HG03175 (cell line): Measurements from ENCODE around the gene METTL9.

Experiments
- ATAC-seq: cut with Tn5 transposase; IDR thresholded peaks from one replicate; pipeline ENCODE4 v1.9.1; 2021; ENCODE audit warnings: mild to moderate bottlenecking, moderate library complexity; ENCODE audit not compliant: unreplicated experiment

The METTL9 gene

DNA sequence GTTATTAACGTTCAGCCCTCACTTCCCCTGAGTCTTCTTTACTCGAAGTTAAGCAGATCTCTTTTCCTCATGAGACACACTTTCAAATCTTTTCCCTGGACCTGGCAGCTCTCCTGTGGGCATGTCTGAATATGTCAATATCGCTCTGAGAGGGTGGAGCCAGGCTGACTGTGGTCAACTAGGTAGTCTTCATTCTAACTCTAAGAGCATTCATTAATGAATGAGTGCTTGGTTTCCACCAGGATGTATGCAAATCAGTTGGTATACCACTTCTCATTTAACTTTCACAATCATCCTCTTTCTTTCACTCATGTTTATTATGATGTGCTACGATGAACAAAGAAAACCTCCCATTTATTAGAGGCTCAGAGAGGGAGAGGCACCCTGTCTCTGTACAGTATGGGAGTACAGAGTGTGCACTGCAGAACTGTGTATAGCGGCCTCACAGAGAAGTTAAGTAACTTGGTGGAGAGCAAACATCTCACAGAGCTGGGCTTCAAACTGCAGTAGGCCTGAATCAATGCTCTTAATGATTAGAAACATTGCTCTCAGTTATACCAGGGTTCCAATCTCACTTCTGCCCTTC lies 104.3 kb downstream of the METTL9 start:
- ATAC-seq, result peak; percentile 82

DNA sequence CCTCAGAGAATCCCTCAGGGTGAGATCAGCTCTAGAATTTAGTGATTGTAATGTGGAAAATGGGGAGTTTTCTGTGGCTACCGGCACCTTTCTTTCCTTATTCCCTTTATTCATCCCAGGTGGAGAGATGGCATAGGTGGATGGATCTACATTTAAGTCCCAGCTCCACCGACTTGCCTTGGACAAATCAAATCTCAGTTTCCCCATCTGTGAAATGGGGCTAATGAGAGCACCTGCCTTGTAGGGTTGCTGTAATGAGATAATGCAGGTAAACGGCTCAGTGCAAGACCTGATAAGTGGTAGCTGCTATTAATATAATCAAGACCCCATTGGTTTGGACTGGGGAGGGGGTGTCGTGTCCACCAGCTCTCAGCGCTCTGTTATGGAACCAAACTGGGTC lies 104.9 kb downstream of the METTL9 start:
- no peak for ATAC-seq

DNA sequence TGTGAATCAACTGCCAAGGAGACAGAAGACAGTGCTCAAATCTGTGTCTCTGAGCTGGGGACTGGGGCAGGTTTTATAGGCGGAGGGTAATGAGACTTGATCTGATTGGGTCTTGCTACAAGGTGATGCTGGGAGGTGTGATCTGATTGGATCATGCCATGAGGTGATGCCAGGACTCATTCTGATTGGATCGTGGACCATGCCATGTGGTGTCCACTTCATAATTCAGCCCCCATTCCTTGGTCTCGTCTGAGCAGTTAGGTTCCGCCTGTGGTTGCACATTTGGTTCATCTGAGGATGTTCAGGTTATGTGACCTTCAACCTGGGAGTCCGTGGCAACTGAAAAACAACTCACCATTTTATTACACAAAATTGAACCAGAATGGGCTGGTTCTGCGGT lies 105.4 kb downstream of the METTL9 start:
- no peak for ATAC-seq
